ENCODE measurements around the gene CCL27.

DNA sequence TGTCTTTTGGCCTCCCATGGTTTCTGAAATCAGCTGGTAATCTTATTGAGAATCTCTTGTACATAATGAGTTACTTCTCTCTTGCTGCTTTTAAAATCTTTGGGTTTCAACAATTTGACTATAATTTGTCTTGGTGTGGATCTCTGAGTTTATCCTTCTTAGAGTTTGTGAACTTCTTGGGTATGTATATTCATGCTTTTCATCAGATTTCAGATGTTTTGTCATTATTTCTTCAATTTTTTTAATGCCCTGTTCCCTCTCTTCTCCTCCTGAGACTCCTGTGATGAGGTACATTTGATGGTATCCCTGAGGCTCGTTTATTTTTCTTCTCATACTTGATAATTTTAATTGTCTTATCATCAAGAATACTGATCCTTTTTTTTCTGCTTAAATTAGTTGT, 49.7 kb upstream of the CCL27 start:
- TF ChIP-seq POLR2AphosphoS5 (IDR thresholded peaks at IDR 0.05; ENCODE audit: low read length) = no peak
- TF ChIP-seq, protein P1, sequence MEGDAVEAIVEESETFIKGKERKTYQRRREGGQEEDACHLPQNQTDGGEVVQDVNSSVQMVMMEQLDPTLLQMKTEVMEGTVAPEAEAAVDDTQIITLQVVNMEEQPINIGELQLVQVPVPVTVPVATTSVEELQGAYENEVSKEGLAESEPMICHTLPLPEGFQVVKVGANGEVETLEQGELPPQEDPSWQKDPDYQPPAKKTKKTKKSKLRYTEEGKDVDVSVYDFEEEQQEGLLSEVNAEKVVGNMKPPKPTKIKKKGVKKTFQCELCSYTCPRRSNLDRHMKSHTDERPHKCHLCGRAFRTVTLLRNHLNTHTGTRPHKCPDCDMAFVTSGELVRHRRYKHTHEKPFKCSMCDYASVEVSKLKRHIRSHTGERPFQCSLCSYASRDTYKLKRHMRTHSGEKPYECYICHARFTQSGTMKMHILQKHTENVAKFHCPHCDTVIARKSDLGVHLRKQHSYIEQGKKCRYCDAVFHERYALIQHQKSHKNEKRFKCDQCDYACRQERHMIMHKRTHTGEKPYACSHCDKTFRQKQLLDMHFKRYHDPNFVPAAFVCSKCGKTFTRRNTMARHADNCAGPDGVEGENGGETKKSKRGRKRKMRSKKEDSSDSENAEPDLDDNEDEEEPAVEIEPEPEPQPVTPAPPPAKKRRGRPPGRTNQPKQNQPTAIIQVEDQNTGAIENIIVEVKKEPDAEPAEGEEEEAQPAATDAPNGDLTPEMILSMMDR (IDR thresholded peaks at IDR 0.05 in 2 of 3, conservative IDR thresholded peaks at IDR 0.05 in 1 of 3; ENCODE audit: control insufficient read depth in 2 of 3, extremely low read depth in 1 of 3, insufficient read depth in 1 of 3, low read depth in 3 of 3, low read length in 3 of 3) = no peak
- no peak for TF ChIP-seq GABPA (IDR thresholded peaks at IDR 0.05; ENCODE audit: low read depth)
- no peak for TF ChIP-seq POLR2A (IDR thresholded peaks at IDR 0.05; ENCODE audit: low read depth, low read length)
- TF ChIP-seq KLF5 (IDR thresholded peaks at IDR 0.05; ENCODE audit: partially characterized antibody) = no peak
- no peak for TF ChIP-seq KDM1A (IDR thresholded peaks at IDR 0.05; ENCODE audit: borderline replicate concordance)
- no peak for TF ChIP-seq ZNF274 (IDR thresholded peaks at IDR 0.05; ENCODE audit: insufficient read depth, insufficient read length)
- TF ChIP-seq RB1 (IDR thresholded peaks at IDR 0.05; ENCODE audit: borderline replicate concordance) = no peak
- TF ChIP-seq MYC (IDR thresholded peaks at IDR 0.05; ENCODE audit: insufficient read depth, insufficient read length, insufficient replicate concordance, low read length, severe bottlenecking) = no peak
- no peak for TF ChIP-seq ETV6 (conservative IDR thresholded peaks at IDR 0.05 in 1 of 2, IDR thresholded peaks at IDR 0.05 in 1 of 2; ENCODE audit: borderline replicate concordance in 1 of 2, low read depth in 1 of 2)
